NB4 (cell line): ENCODE data around the gene CCDC18.

Experiments
- DNase-seq: peaks from one replicate; pipeline ENCODE4 v3.0.0; 2010; ENCODE audit warnings: low read depth
- H3K4me3 ChIP-seq: one replicate; pipeline ENCODE4 v1.5.1; 2011; ENCODE audit warnings: mild to moderate bottlenecking, low read depth, low read length, moderate library complexity
- CTCF ChIP-seq: IDR thresholded peaks from one replicate; pipeline ENCODE4 v1.5.1; 2012; ENCODE audit warnings: low read depth, low read length
- MAX ChIP-seq: IDR thresholded peaks from 2 replicates; pipeline ENCODE4 v1.6.1; 2011; ENCODE audit warnings: low read depth, low read length
- MYC ChIP-seq: IDR thresholded peaks from 2 replicates; pipeline ENCODE4 v1.6.1; 2011; ENCODE audit warnings: low read depth, low read length
- POLR2A ChIP-seq: IDR thresholded peaks from 2 replicates; pipeline ENCODE4 v1.6.1; 2011; ENCODE audit warnings: mild to moderate bottlenecking; ENCODE audit not compliant: insufficient read length; ENCODE audit errors: extremely low read depth

The CCDC18 gene

GRCh38 chr1:93196591-93196990 lies 16.1 kb downstream of the CCDC18 start:
- DNase-seq = no peak
- H3K4me3 ChIP-seq = no peak overlapping the region
- TF ChIP-seq POLR2A (no peak), MAX (no peak), CTCF (no peak), MYC (no peak)

GRCh38 chr1:93199150-93199549 lies 18.6 kb downstream of the CCDC18 start:
- no peak overlapping the region for H3K4me3 ChIP-seq
- DNase-seq = no peak
- no peak for TF ChIP-seq POLR2A
- no peak for TF ChIP-seq MYC
- no peak for TF ChIP-seq CTCF
- no peak for TF ChIP-seq MAX

- DNase-seq = no peak
- no peak overlapping the region for H3K4me3 ChIP-seq
- TF ChIP-seq POLR2A (no peak), CTCF (no peak), MAX (no peak), MYC (no peak)
Observed at GRCh38 chr1:93200086-93200620, 19.6 kb downstream of the CCDC18 start.

GRCh38 chr1:93200714-93201113 lies 20.2 kb downstream of the CCDC18 start:
- DNase-seq = no peak
- no peak overlapping the region for H3K4me3 ChIP-seq
- TF ChIP-seq MAX = no peak
- no peak for TF ChIP-seq CTCF

- DNase-seq = no peak
- H3K4me3 ChIP-seq = no peak overlapping the region
- TF ChIP-seq CTCF = no peak
- TF ChIP-seq MYC = no peak
- TF ChIP-seq POLR2A = no peak
- no peak for TF ChIP-seq MAX
Observed at GRCh38 chr1:93205892-93206566, 25.5 kb downstream of the CCDC18 start.

- TF ChIP-seq MAX = no peak
- no peak for TF ChIP-seq CTCF
- TF ChIP-seq MYC = no peak
- TF ChIP-seq POLR2A = no peak
- no peak overlapping the region for H3K4me3 ChIP-seq
- DNase-seq = no peak
Observed at GRCh38 chr1:93206567-93206954, 26.0 kb downstream of the CCDC18 start.
